Keratinocyte (primary cell): ENCODE data around the gene ZNF223. TPM values are rescaled to one million over a fixed set of nuclear protein-coding genes. Genes with fewer than 3 reads are reported as not detected.

Experiments used
- DNase-seq: peaks from one replicate; pipeline ENCODE4 v3.0.0-alpha.2; 2011; ENCODE audit warnings: low read depth, missing footprints, low spot score
- FAIRE-seq: peaks from 2 replicates; lab custom pipeline; 2011; peaks lifted over from hg19 to GRCh38; lab: Jason Lieb, UNC
- H2AFZ ChIP-seq: 2 replicates; pipeline ENCODE4 v1.6.0; 2012; ENCODE audit warnings: low read length, control low read depth, inconsistent platforms; ENCODE audit not compliant: control insufficient read depth
- H3K27ac ChIP-seq: 2 replicates; pipeline ENCODE4 v1.5.1; 2011; ENCODE audit warnings: low read length; ENCODE audit not compliant: control insufficient read depth, insufficient read depth
- H3K27me3 ChIP-seq: 3 replicates; pipeline ENCODE4 v1.6.0; 2011; ENCODE audit warnings: low read length; ENCODE audit not compliant: control insufficient read depth, insufficient read depth; ENCODE audit errors: extremely low read depth
- H3K36me3 ChIP-seq, 2 experiments: 2 replicates in 1 of 2; 3 replicates in 1 of 2; pipeline ENCODE4 v1.5.1; 2011; ENCODE audit warnings: low read length in 2 of 2, mild to moderate bottlenecking in 1 of 2; ENCODE audit not compliant: control insufficient read depth in 2 of 2, insufficient read depth in 2 of 2; ENCODE audit errors: extremely low read depth in 1 of 2
- H3K4me1 ChIP-seq: 3 replicates; pipeline ENCODE4 v1.5.1; 2011; ENCODE audit warnings: low read length; ENCODE audit not compliant: control insufficient read depth, insufficient read depth; ENCODE audit errors: extremely low read depth
- H3K4me2 ChIP-seq: 3 replicates; pipeline ENCODE4 v1.6.0; 2011; ENCODE audit warnings: low read depth, low read length; ENCODE audit not compliant: control insufficient read depth, insufficient read depth; ENCODE audit errors: extremely low read depth
- H3K4me3 ChIP-seq, 3 experiments: fragments of 200-600 bp in 1 of 3; sonication (generic) in 1 of 3; 2 replicates in 2 of 3; 3 replicates in 1 of 3; pipeline ENCODE4 v1.5.1; 2011 to 2016; ENCODE audit warnings: low read length in 3 of 3, mild to moderate bottlenecking in 3 of 3, control low read depth in 2 of 3, inconsistent platforms in 1 of 3, low read depth in 1 of 3, mixed read lengths in 1 of 3, mixed run types in 1 of 3, moderate library complexity in 1 of 3; ENCODE audit not compliant: control insufficient read depth in 2 of 3, insufficient read depth in 2 of 3; ENCODE audit errors: extremely low read depth in 1 of 3
- H3K79me2 ChIP-seq: 2 replicates; pipeline ENCODE4 v1.6.0; 2012; ENCODE audit warnings: low read length; ENCODE audit not compliant: control insufficient read depth, insufficient read depth
- H3K9ac ChIP-seq: 3 replicates; pipeline ENCODE4 v1.6.0; 2011; ENCODE audit warnings: low read length; ENCODE audit not compliant: control insufficient read depth, insufficient read depth; ENCODE audit errors: extremely low read depth
- H3K9me1 ChIP-seq: 3 replicates; pipeline ENCODE4 v1.6.0; 2011; ENCODE audit warnings: low read length; ENCODE audit not compliant: control insufficient read depth, insufficient read depth; ENCODE audit errors: extremely low read depth
- H3K9me3 ChIP-seq: 2 replicates; pipeline ENCODE4 v1.5.1; 2012; ENCODE audit warnings: low read depth, low read length; ENCODE audit not compliant: control insufficient read depth
- H4K20me1 ChIP-seq: 3 replicates; pipeline ENCODE4 v1.6.0; 2011; ENCODE audit warnings: low read length; ENCODE audit not compliant: control insufficient read depth, insufficient read depth; ENCODE audit errors: extremely low read depth
- EZH2 ChIP-seq: IDR thresholded peaks from one replicate; pipeline ENCODE4 v1.6.1; 2012; ENCODE audit warnings: inconsistent platforms, mild to moderate bottlenecking, low read length, moderate library complexity
- dilution Hi-C: fragments of 300-500 bp; cut with MboI; formaldehyde crosslinking; loops from one replicate; pipeline ENCODE4 v1.7.0; 2020; ENCODE audit warnings: low sequenced_read_pairs; ENCODE audit not compliant: extremely low pct_ligation_motif_present
- polyA plus RNA-seq, 5 experiments: library from polyadenylated mRNA; depleted of rRNA in 3 of 5; stranded (reverse) in 3 of 5; stranded (forward) in 1 of 5; unstranded in 1 of 5; fragments of >200 nt; gene quantifications; 1 replicate in 1 of 5; 2 replicates in 3 of 5; 3 replicates in 1 of 5; pipeline versions ENCODE4 v1.2.1 to v1.2.3, GENCODE V29; 2011 to 2012; ENCODE audit warnings: missing spikeins in 2 of 5, low read depth in 1 of 5, low replicate concordance in 1 of 5
- TF ChIP-seq, protein P1 (sequence below), 3 experiments: IDR thresholded peaks in 1 of 3; conservative IDR thresholded peaks in 1 of 3; optimal IDR thresholded peaks in 1 of 3; 2 replicates in 2 of 3; 3 replicates in 1 of 3; pipeline versions ENCODE3 to v1.5.1; 2011; ENCODE audit warnings: low read length in 3 of 3, mild to moderate bottlenecking in 3 of 3, moderate library complexity in 2 of 3, control low read depth in 1 of 3, inconsistent platforms in 1 of 3; ENCODE audit not compliant: insufficient read depth in 2 of 3; ENCODE audit errors: extremely low read depth in 1 of 3

Gene ZNF223
- polyA plus RNA-seq, 1 donor (not counting 4 experiments of a cell fraction or from before 2014, with no cell fraction given), result 4.2 TPM

DNA sequence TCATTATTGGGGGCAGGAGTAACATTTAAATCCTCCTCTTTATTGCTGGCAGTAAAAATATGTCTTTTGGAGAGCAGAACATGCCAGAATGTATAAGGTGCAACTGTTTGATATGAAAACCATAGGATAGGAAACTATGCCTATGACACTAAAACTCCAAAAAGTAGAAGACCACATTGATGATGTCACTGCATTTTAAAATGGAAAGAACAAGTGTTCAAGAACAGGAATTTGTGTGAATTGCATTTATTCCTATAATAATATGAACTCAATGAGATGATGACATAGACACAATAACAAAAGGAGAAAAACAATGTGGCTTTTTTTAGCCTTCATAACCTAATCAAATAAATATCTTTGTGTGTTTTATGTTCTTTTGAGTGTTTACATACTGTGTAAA is 57.6 kb downstream of the ZNF223 start:
- dilution Hi-C loops, result no loop called here
- Histone ChIP-seq H2AFZ (no peak overlapping the region), H3K4me1 (no peaks in the 10 kb centered on the region), H3K36me3 (peaks cover 15 to 16% of the 10 kb centered on the region in 2 experiments), H3K9me1 (no peaks in the 10 kb centered on the region), H3K9ac (no peak overlapping the region), H3K4me2 (no peak overlapping the region), H3K27ac (no peak overlapping the region), H3K9me3 (peaks cover 14% of the 10 kb centered on the region), H3K4me3 (no peak overlapping the region), H3K79me2 (no peaks in the 10 kb centered on the region), H4K20me1 (no peaks in the 10 kb centered on the region), H3K27me3 (no peaks in the 10 kb centered on the region)
- DNase-seq, result no peak
- FAIRE-seq, result no peak
- TF ChIP-seq, protein P1, sequence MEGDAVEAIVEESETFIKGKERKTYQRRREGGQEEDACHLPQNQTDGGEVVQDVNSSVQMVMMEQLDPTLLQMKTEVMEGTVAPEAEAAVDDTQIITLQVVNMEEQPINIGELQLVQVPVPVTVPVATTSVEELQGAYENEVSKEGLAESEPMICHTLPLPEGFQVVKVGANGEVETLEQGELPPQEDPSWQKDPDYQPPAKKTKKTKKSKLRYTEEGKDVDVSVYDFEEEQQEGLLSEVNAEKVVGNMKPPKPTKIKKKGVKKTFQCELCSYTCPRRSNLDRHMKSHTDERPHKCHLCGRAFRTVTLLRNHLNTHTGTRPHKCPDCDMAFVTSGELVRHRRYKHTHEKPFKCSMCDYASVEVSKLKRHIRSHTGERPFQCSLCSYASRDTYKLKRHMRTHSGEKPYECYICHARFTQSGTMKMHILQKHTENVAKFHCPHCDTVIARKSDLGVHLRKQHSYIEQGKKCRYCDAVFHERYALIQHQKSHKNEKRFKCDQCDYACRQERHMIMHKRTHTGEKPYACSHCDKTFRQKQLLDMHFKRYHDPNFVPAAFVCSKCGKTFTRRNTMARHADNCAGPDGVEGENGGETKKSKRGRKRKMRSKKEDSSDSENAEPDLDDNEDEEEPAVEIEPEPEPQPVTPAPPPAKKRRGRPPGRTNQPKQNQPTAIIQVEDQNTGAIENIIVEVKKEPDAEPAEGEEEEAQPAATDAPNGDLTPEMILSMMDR (optimal IDR thresholded peaks at IDR 0.05 in 1 of 3, IDR thresholded peaks at IDR 0.05 in 1 of 3, conservative IDR thresholded peaks at IDR 0.05 in 1 of 3; ENCODE audit: extremely low read depth in 1 of 3, insufficient read depth in 2 of 3, low read length in 3 of 3), result no peak
- no peak for TF ChIP-seq EZH2

DNA sequence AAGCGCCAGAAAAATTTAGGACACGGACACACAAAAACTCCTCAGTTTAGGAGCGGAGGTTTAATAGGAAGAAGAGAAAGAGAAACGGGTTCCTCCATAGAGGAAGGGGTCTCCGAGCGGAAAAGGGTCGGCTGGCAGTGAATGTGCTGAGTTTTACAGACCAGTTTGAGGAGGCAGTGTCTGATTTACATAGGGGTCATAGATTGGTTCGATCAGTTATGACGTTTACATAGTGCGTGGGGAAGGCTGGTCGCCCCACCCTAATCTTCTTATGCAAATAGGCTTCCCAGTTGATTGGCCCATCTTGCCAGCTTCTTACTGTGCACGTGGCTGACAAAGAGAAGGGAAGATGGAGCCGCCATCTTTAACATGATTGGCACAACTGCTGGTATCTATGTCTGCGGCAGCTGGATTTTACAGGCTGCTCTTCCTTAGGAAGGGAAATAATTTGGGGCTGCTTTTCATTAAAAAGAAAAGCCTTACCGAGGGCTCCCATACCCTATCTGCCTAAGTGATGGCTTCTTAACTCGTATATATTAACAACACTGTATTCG is 60.2 kb downstream of the ZNF223 start:
- no peaks in the 10 kb centered on the region for H4K20me1 ChIP-seq
- H3K36me3 ChIP-seq, result peaks cover 1 to 9% of the 10 kb centered on the region in 2 experiments
- dilution Hi-C loops, result no loop called here
- H3K9ac ChIP-seq, result no peak overlapping the region
- H3K79me2 ChIP-seq, result no peaks in the 10 kb centered on the region
- TF ChIP-seq, protein P1 (optimal IDR thresholded peaks at IDR 0.05 in 1 of 3, IDR thresholded peaks at IDR 0.05 in 1 of 3, conservative IDR thresholded peaks at IDR 0.05 in 1 of 3; ENCODE audit: extremely low read depth in 1 of 3, insufficient read depth in 2 of 3, low read length in 3 of 3), result no peak
- no peak for TF ChIP-seq EZH2
- DNase-seq, result peak; percentile 33
- H3K27ac ChIP-seq, result peak overlapping the region; percentile 19
- no peaks in the 10 kb centered on the region for H3K9me1 ChIP-seq
- H3K27me3 ChIP-seq, result no peaks in the 10 kb centered on the region
- H3K4me3 ChIP-seq, result peak overlapping the region; percentile 76 to 99 (median 98)
- H2AFZ ChIP-seq, result peak overlapping the region; percentile 67
- H3K9me3 ChIP-seq, result peaks cover 5% of the 10 kb centered on the region
- H3K4me2 ChIP-seq, result peak overlapping the region; percentile 91
- peak; percentile 69 for FAIRE-seq
- no peaks in the 10 kb centered on the region for H3K4me1 ChIP-seq
